Measurements from ENCODE around the gene PLA2G4E.

PLA2G4E gene

GRCh38 chr15:41978534-41978933 is 42.3 kb downstream of the PLA2G4E start:
- no peak for DNase-seq (ENCODE audit: low read depth, low spot score)

GRCh38 chr15:41977757-41978383 is 43.0 kb downstream of the PLA2G4E start:
- DNase-seq (ENCODE audit: low read depth, low spot score) = no peak

- DNase-seq (ENCODE audit: low read depth, low spot score) = no peak
Measured at GRCh38 chr15:41975669-41976068, 45.2 kb downstream of the PLA2G4E start.

- no peak for DNase-seq (ENCODE audit: low read depth, low spot score)
Measured at GRCh38 chr15:41974041-41974440, 46.8 kb downstream of the PLA2G4E start.

- DNase-seq (ENCODE audit: low read depth, low spot score) = peak; percentile 92
Measured at GRCh38 chr15:41972253-41973242, 48.3 kb downstream of the PLA2G4E start, which contains the start of gene EHD4. Gene EHD4 (minus strand): TSS chr15:41972557. CDS start chr15:41972494, 63 bp downstream.

- DNase-seq (ENCODE audit: low read depth, low spot score) = peak; percentile 7
Measured at GRCh38 chr15:41971895-41972252, 49.0 kb downstream of the PLA2G4E start.

- peak; percentile 53 for DNase-seq (ENCODE audit: low read depth, low spot score)
Measured at GRCh38 chr15:41971089-41971894, 49.5 kb downstream of the PLA2G4E start.

- no peak for DNase-seq (ENCODE audit: low read depth, low spot score)
Measured at GRCh38 chr15:41970456-41970855, 50.4 kb downstream of the PLA2G4E start.

- DNase-seq (ENCODE audit: low read depth, low spot score) = peak; percentile 22
Measured at GRCh38 chr15:41969851-41970431, 50.9 kb downstream of the PLA2G4E start.

GRCh38 chr15:41968701-41969100 is 52.1 kb downstream of the PLA2G4E start:
- no peak for DNase-seq (ENCODE audit: low read depth, low spot score)

GRCh38 chr15:41967506-41968206 is 53.2 kb downstream of the PLA2G4E start:
- DNase-seq (ENCODE audit: low read depth, low spot score) = no peak

GRCh38 chr15:41966920-41967465 is 53.8 kb downstream of the PLA2G4E start:
- no peak for DNase-seq (ENCODE audit: low read depth, low spot score)

GRCh38 chr15:41966414-41966812 is 54.4 kb downstream of the PLA2G4E start:
- no peak for DNase-seq (ENCODE audit: low read depth, low spot score)

- no peak for DNase-seq (ENCODE audit: low read depth, low spot score)
Measured at GRCh38 chr15:41965441-41966413, 55.1 kb downstream of the PLA2G4E start.

- no peak for DNase-seq (ENCODE audit: low read depth, low spot score)
Measured at GRCh38 chr15:41961595-41962202, 59.1 kb downstream of the PLA2G4E start.

GRCh38 chr15:41961001-41961518 is 59.8 kb downstream of the PLA2G4E start:
- no peak for DNase-seq (ENCODE audit: low read depth, low spot score)

GRCh38 chr15:41958002-41958420 is 62.8 kb downstream of the PLA2G4E start:
- no peak for DNase-seq (ENCODE audit: low read depth, low spot score)

- no peak for DNase-seq (ENCODE audit: low read depth, low spot score)
Measured at GRCh38 chr15:41957021-41957897, 63.6 kb downstream of the PLA2G4E start.
